CD4-positive, alpha-beta T cell treated with Interleukin-12 subunit alpha and Interleukin-12 subunit beta, for 1 hour (primary cell): ENCODE data around the gene PLK5.
"Not testable (repeated sequence)": the region's sequence is repeated elsewhere in the genome, so short reads cannot be mapped to it uniquely, and the experiment has no call there.

ENCODE experiments used
- DNase-seq: peaks from one replicate; pipeline ENCODE4 v3.0.0-alpha.2; 2020

Gene PLK5, protein sequence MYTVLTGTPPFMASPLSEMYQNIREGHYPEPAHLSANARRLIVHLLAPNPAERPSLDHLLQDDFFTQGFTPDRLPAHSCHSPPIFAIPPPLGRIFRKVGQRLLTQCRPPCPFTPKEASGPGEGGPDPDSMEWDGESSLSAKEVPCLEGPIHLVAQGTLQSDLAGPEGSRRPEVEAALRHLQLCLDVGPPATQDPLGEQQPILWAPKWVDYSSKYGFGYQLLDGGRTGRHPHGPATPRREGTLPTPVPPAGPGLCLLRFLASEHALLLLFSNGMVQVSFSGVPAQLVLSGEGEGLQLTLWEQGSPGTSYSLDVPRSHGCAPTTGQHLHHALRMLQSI

DNA sequence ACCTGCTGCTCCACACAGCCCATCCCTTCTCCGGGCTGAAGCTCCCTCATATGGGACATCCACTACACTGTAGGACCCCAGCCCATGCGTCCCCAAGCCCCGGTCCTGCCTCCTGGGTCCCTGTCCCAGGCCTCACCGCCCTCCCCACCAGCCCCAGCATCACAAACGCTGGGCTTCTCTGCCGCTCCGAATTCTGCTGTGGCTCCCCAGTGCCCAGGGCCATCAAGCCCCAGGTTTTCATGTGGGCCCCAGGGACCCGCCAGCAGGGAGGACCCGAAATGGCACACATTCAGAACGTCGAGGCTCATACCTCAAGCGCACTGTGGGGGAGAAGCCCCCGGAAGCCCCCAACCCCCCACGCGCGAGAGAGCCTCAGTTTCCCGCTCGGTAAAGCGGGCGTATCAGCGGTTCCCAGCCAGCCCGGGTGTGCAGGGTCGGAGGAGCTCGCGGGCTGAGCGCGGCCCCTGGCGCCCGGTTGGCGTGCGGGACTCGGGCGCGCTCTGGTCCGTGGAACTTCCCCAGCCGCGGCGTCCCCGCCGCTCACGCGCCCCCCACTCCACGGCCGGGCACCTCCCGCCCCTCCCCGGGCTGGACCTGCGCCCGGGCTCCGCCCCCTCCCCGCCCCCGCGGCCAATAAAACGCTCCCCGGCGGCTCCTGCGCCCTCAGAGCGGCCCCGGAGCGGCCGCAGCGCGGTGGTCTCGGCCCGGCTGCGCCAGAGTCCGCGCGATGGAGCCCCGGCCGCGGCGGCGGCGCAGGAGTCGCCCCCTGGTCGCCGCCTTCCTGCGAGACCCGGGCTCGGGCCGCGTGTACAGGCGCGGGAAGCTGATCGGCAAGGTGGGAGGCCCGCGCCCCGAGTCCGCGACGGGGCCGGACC lies at the start of gene PLK5:
TSS of gene PLK5 (plus strand) at position 666 of the 875 bp plus-strand sequence. CDS start 2,920 bp downstream, outside the sequence.
- DNase-seq = no peak

DNA sequence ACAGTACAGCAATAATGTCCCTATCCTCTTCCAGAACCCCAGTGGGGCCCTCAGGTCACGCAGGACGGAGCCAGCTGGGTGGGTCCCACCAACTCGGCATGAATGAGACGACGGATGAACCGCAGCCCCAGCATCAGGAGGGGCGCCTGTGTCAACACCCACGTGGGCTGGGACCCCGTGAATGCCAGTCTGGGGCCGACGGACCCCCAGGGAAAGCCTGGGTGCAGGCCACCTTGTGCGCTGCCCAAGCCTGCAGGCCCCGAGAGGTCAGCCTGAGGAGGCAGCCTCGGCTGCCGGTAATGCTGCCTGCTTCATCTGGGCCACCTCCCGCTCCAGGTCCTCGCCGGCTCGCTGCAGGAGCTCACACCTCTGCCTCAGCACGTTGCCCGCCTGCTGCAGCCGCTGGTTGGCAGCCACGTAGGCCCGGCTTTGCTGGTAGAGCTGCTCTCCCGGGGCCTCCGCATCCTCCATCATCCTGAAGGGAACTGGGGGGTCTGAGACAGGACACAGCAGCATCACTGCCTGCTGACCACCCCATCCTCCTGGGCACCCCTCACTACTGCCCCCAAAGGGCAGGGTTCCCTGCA lies 49.0 kb upstream of the PLK5 start:
- no peak for DNase-seq

DNA sequence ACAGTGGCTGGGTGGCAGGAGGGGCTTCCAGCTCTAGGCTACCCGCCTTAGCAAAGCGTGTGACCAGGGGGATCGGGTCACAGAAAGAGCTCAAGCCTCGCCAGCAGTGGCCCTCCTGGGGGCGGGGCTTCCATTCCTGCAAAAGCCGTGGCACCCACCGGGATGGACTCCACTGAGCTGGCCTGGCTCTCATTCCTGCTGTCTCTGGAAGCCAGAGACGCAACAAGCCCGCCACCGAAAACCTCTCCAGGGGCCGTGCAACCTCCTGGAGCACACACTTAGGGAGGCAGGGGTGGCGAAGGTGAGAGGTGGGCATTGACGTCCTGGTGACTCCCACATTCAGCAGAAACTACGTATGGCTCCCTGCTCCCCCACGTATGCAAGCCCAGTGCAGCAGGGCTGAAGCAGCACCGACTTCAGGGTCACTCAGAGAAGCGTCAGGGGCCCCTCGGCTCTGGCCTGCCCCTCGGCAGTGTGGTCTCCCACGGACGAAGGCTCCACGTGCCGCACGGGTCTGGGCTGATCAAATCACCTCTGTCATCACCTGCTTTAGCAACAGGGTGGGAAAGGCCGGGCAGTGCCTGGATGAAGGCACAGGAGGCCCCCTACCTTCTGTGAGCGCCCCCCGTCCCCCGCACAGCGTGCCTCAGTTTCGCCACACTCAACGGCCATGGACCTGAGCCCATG lies 48.0 kb upstream of the PLK5 start:
- no peak for DNase-seq

DNA sequence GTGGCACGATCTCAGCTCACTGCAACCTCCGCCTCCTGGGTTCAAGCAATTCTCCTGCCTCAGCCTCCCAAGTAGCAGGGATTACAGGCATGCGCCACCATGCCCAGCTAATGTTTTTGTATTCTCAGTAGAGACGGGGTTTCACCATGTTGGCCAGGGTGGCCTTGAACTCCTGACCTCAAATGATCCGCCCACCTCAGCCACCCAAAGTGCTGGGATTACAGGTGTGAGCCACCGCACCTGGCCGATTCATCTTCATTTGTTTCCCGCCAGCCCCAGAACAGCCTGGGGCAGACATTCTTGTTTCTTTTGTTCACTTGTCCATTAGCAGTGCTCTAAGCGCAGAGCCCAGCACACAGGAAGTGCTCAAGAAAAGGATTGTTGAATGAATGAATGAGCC lies 46.8 kb upstream of the PLK5 start:
- not testable (repeated sequence) for DNase-seq

DNA sequence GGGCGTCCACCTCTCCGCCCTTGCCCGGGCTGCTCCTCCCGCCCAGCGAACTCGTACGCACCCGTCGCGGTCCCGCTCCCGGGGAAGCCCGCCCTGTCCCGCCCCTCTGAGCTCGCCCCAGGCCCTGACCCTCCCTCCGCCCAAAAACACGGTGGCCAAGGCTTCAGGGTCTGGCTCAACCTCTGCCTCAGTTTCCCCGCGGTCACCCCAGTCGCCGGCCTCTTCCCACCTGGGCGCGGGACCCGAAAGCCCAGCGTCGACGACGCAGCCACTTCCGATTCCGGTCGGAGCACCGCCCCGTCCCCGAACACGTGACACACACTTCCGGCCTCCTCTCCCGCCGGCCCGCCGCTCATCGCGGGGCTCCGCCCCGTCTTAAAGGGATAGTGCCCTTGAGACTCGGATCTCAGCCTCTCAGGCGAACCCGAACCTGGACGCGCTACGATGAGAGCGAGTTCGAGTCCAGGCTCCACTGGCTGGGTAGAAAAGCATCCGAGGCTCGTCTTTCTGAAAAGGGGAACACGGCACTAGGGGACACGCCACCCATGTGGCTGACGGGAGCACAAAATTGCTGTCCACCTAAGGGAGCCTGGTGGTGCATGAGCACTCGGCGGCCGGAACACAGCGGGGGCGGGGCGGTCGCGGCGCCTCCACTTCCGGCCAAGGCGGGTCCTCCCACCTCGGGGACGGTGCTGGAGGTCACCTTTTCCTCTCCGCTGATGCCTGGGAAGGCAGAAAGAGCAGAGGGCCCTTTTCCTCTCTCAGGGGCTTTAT lies 44.8 kb upstream of the PLK5 start, which contains the start of gene C19orf25:
TSS of gene C19orf25 (minus strand) at position 282 of the 774 bp plus-strand sequence. CDS start 312 bp downstream, outside the sequence.
- peak; percentile 92 for DNase-seq

DNA sequence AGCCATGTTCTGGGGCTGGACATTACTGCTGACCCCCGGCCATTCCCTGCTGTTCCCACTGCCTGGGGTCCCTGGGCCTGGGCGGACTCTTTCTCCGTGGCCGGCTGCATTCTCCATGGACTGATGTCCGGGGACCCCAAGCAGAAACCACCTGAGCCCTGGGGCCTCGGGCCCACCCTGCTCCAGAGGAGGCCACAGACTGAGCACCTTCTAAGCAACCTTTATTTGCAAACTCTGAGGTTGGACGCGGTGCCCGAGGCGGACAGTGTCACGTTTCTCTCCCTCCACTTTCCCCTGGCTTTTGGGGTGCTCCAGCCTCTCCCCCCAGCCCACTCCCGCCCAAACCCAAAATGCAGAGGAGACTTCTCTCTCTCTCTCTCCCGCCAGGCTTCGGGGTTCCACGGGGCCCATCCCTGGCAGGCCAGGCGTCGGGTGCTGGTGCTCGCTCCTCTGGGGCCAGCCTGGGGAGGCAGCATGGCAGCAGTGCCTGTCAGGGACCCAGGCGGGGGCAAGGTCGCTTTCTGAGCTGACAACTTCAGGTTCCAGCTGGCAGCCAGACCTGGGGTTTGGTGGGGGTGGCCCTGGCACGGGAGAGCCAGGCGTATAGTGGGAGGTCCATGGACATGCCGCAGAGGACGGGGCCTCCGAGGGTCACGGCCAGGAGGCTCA lies 42.5 kb upstream of the PLK5 start:
- DNase-seq = no peak

DNA sequence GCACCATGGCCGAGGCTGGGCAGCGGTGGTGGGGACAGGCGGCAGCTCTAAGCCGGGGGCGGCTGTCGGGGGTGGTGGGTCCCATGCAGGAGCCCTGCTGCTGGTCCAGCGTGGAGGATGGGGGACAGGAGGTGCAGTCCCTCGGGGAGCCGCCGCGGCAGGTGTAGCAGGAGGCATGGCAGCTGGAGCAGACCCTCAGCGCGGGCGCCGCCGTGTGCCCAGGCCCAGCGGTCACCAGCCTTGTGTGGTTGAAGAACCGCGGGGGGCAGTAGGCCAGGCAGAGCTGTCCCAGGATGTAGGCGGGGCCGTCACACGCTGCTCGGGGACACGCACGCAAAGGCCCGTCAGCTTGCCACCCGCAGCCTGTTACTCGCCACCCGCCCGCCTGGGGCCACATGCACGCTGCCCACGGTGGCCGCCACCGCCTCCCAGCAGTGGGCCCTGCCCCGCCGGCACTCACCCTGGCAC lies 42.0 kb upstream of the PLK5 start:
- DNase-seq = no peak

DNA sequence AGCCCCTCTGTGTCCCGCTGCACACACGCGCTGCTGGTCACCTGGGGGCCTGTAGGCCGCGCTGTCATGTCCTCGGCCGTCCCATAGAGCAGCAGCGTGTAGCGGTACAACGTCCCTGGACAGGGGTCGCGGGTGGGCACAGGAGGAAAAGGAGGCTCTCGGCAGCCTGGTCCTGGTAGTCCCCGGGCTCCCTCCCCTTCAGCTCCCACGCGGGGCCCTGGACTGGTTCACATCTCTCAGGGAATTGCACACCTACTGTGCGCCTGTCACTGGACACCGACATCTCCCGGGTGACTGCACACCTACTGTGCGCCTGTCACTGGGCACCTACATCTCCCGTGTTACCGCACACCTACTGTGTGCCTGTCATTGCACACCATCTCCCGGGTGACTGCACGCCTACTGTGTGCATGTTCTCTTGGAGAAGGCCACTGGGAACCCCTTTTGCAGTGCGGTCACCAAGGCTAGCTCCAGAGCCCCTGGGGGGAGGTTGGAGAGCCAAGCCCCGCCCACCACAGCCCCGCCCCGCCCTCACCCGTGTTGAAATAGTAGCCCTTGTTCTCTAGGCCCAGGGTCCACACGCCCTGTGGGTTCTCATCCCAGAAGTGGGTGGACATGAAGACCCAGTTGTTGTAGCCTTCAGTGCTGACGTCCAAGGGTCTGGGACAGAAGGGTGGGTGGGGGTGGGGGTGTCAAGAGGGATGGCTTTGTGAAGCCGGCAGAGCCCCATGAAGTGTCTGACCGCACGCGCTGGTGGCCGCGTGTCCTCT lies 41.3 kb upstream of the PLK5 start:
- DNase-seq = no peak

DNA sequence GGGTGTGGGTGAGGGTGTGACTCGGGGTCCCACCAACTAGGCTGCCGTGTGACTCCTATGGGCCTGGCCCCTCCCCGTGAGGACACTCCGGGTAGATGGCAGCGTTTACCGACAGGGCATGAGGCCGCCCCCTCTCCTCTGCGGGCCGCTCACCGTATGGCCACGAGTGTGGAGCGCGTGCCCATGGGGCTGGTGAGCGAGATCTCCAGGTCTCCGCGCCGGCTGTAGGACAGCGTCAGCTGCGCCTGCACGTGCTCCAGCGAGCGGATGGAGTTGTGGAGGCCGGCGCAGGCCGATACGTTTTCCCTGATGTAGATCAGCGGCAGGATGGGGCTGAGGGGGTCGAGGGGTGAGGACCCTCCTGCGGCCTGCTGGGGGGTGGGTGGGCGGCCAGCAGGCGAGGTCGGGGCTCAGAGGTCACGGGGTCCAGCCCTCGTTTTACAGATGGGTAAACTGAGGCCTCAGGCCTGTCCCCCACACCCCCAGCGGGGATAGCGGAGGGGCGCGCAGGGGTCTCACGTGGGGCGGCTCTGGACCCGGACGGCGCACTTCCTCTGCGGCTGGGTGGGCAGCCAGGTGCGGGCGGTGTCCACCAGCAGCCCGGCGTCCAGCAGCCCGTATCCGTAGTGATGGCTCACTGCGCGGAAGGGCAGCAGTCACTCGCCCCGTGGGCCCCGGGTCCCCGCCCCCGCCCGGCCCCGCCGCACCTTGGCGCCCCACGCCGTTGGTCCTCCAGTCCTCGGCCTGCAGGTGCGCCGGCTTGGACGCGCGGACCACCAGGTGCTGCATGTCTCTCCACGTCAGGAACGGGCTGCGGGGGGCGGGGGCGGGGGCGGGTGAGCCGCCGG lies 40.5 kb upstream of the PLK5 start:
- no peak for DNase-seq

DNA sequence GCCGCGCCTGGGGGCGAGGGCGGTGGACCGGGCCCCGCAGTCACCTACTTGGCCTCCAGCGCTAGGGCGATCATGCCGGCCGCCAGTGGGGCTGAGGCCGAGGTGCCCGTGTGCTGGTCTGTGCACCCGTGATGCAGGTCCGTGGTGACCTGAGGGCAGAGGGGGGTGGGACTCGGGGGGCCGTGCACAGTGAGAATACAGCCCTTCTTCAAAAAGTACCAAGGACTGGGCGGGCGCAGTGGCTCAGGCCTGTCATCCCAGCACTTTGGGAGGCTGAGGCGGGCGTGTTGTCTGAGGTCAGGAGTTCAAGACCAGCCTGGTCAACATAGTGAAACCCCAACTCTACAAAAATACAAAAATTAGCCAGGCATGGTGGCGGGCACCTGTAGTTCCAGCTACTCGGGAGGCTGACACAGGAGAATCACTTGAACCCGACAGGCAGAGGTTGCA lies 39.9 kb upstream of the PLK5 start:
- DNase-seq = no peak

DNA sequence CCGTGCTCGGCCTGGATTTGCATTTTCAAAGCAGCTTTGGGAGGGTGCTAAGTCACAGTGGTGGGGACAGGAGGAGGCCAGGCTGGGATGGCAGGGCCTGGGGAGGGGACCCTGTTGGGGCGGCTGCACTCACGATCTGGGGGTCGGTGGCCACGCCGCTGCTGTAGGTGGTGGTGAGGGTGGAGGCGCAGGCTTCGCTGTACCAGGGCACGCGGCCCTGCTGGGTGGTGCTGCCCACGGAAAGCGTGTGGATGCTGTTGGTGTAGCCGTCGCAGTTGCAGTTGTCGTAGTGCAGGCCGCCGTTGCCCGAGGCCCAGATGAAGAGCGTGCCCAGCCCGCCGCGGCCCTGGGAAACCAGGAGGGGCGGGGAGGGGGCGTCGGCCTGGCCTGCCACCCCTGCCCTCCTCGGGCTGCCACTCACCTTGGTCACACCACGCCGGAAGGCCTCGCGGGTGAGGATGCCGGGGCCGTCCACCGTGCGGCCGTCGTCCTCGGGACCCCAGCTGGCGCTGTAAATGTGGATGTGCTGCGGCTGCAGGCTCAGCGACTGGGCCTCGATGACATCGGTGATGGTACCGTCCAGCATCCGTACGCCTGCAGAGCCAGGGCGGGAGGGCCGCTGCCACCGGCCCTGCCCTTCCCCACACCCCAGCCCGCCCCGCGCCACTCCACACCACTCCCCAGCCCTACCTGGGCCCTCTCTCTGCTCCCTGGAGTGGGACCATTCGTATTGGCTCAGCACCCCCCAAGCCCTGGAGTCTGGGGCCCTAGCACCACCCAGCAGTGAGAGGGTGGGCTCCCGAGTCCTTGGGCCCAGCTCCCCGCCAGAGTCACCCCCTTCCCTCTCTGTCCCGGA lies 36.9 kb upstream of the PLK5 start:
- DNase-seq = no peak

DNA sequence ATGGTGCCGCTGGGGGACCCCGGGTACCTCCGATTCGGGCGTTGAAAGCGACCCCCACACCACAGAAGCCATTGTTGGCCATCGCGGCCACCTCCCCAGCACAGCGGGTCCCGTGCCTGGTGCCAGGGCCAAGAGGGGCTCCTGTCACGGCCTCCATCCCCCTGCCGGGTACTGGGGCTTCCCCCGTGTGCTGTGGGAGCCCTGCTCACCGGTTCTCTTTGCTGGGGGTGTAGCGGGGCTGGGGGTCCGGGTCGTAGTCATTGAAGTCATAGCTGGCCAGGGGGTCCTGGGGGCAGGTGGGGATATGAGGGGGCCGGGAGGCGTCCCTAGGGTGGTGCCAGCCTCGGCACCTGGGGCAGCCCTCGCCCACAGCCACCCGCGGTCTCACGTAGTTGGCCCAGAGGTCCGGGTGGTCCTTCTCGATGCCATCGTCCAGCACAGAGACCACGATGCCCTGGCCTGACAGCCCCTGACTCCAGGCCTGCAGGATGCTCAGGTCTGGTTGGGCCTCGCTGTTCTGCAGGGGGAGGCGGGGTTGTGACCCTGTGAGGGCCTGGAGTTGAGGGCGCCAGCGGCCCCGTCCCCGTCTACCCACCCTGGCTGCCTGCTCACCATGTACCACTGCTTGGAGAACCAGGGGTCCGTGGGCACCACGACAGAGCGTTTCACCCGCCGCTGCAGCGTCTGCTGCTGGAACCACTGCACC lies 36.1 kb upstream of the PLK5 start:
- DNase-seq = no peak

DNA sequence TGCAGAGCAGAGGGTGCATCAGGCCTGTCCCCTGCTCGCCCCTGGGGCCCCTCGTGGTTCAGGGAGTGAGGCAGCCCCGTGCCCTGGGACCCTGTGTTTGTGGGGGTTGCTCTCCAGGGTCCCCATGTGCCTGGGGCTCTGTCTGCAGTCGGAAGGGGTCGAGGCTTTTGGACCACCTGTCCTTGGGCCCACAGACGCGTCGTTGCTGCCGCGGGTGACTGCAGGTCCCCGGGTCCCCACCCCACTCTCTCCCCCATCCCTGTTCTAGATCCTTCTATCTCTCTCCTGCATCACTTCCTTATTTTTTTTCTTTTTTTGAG lies 35.6 kb upstream of the PLK5 start:
- DNase-seq = no peak

DNA sequence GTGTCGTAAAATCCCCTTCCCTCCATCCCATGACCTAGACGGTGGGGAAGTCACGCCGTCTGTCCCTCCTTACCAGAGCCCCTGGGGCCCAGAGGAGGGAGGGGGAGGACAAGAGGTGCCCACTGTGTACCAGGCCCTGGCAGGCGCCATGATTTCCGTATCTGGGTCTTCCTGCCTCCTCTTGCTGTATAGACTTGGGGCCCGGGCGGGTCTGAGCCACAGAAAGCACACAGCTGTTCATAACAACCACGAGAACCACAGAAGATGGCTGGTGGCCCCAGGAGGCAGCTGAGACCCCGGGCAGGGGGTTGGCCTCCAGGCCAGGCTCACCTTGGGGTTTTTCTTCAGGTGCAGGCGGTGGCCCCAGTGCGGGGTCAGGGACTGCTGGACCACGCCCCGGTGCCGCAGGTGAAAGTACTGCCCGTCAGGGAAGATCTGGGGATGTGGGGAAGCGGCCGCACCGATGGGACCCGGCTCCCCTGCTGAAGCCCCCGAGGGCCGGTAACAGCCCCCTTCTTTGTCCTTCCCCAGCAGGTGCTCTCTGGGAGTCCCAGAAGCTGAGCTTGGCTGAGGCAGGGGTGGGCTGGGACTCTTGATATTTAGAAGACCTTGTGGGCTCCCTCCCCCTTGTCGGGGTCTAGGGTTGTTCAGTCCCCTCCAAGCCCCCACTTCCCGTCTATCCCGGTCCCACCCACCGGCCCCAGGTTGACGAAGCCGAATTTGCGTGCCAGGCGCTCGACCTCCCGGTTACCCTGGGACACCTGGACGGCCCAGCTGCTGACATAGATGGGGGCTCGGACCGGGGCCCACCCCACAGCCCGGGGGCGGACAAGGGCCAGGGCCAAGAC lies 34.2 kb upstream of the PLK5 start:
- no peak for DNase-seq

DNA sequence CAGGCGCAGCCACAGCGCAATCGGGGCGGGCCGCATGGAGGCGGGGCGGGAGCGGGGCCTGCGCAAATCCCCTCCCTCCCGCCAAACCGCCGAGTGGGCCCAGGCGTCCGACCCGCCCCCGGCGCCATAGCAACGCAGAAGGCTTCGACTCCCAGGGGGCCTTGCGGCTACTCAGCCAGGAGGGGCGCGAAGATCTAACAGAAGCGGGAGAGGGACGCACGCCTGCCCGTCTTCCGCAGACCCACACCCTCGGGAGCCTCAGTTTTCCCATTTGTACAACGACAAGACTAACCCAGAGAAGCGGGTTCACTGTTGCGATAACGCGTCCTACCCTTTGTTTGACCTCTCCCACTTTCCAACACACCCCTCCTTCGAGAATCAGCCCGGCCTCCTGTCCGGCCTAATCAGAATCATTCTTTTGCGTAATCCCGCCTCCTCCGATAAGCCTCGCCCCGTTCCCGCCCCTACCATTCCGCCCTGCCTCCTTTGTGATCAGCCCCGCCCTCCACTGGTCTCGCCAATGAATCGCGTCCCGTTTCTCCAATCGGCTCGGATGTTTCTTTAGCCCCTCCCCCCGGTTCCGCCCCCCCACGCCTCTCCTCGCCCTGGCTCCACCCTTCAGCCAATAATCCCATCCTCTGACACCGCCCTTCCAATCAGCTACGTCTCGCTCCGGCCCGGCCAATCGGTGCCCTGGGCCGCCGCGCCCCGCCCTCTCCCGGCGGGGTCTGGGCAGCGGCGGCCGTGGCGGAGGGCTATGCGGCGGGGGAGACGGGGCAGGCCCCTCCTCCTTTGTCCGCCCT lies 33.4 kb upstream of the PLK5 start, which contains the start of gene PCSK4:
TSS of gene PCSK4 (minus strand) at position 40 of the 803 bp plus-strand sequence. CDS start at position 36, 4 bp downstream.
- peak; percentile 98 for DNase-seq
